H1 (cell line): Measurements from ENCODE around the gene JUN. TPM values are rescaled to one million over a fixed set of nuclear protein-coding genes. Genes with fewer than 3 reads are reported as not detected.

ENCODE experiments used
- CTCF ChIA-PET: fragments of 300-600 bp; sonication (Branson Sonifier 250); formaldehyde crosslinking; loops from one replicate; lab custom pipeline; 2021; ENCODE audit not compliant: partially characterized antibody; lab: Charles Lee
- POLR2A ChIA-PET: fragments of 300-600 bp; sonication (Branson Sonifier 250); formaldehyde crosslinking; loops from one replicate; lab custom pipeline; 2021; ENCODE audit warnings: inconsistent platforms; ENCODE audit not compliant: partially characterized antibody; lab: Charles Lee
- DNase-seq, 2 experiments: peaks; one replicate each; pipeline versions ENCODE4 v3.0.0 to v3.0.0-alpha.2; 2010 to 2022; ENCODE audit warnings: low spot score in 2 of 2, low read depth in 1 of 2, mixed read lengths in 1 of 2
- FAIRE-seq: peaks from 2 replicates; lab custom pipeline; 2011; peaks lifted over from hg19 to GRCh38; lab: Jason Lieb, UNC
- H2AFZ ChIP-seq: 2 replicates; pipeline ENCODE4 v1.8.1; 2012; ENCODE audit warnings: low read length, inconsistent platforms
- H2AK5ac ChIP-seq: 2 replicates; pipeline ENCODE4 v1.6.1; 2013; ENCODE audit warnings: low read depth, low read length
- H2BK120ac ChIP-seq: replicated peaks from 2 replicates; pipeline ENCODE3; 2013; ENCODE audit warnings: low read depth, low read length, inconsistent platforms
- H2BK12ac ChIP-seq: 2 replicates; pipeline ENCODE4 v1.6.1; 2013; ENCODE audit warnings: low read depth, low read length
- H2BK15ac ChIP-seq: 2 replicates; pipeline ENCODE4 v1.6.1; 2013; ENCODE audit warnings: low read length
- H2BK20ac ChIP-seq: 2 replicates; pipeline ENCODE4 v1.6.1; 2013; ENCODE audit warnings: low read length
- H2BK5ac ChIP-seq: 2 replicates; pipeline ENCODE4 v1.6.1; 2013; ENCODE audit warnings: low read depth, low read length
- H3K14ac ChIP-seq: 2 replicates; pipeline ENCODE4 v1.6.1; 2013; ENCODE audit warnings: inconsistent platforms; ENCODE audit not compliant: insufficient read length
- H3K18ac ChIP-seq: 2 replicates; pipeline ENCODE4 v1.6.1; 2013; ENCODE audit warnings: low read length; ENCODE audit errors: extremely low read depth
- H3K23ac ChIP-seq: 2 replicates; pipeline ENCODE4 v1.6.1; 2013; ENCODE audit warnings: inconsistent platforms; ENCODE audit not compliant: insufficient read length
- H3K23me2 ChIP-seq: 2 replicates; pipeline ENCODE4 v1.6.1; 2013; ENCODE audit warnings: low read depth, low read length
- H3K27ac ChIP-seq: 2 replicates; pipeline ENCODE4 v1.6.1; 2011; ENCODE audit warnings: low read depth, low read length, inconsistent platforms
- H3K27me3 ChIP-seq, 4 experiments: replicated peaks in 1 of 4; 1 replicate in 1 of 4; 2 replicates in 3 of 4; pipeline versions ENCODE4 v1.6.1 to v1.8.1; 2011 to 2013; ENCODE audit warnings: low read length in 3 of 4, mild to moderate bottlenecking in 3 of 4, inconsistent platforms in 2 of 4, mixed read lengths in 2 of 4, moderate library complexity in 1 of 4; ENCODE audit not compliant: control insufficient read depth in 3 of 4, insufficient read depth in 3 of 4; ENCODE audit errors: extremely low read depth in 1 of 4
- H3K36me3 ChIP-seq, 4 experiments: 2 replicates each; pipeline versions ENCODE4 v1.6.1 to v1.8.1; 2011 to 2013; ENCODE audit warnings: mild to moderate bottlenecking in 4 of 4, low read length in 3 of 4, moderate library complexity in 2 of 4, control low read depth in 1 of 4, inconsistent platforms in 1 of 4; ENCODE audit not compliant: insufficient read depth in 4 of 4, control insufficient read depth in 2 of 4
- H3K4ac ChIP-seq: replicated peaks from 2 replicates; pipeline ENCODE3; 2013; ENCODE audit warnings: low read length, low read depth, mixed read lengths, inconsistent platforms; ENCODE audit not compliant: insufficient read length
- H3K4me1 ChIP-seq, 4 experiments: replicated peaks in 1 of 4; 1 replicate in 1 of 4; 2 replicates in 3 of 4; pipeline versions ENCODE4 v1.6.1 to v1.8.1; 2011 to 2013; ENCODE audit warnings: low read length in 3 of 4, inconsistent platforms in 2 of 4, mixed read lengths in 1 of 4; ENCODE audit not compliant: insufficient read depth in 4 of 4, control insufficient read depth in 3 of 4
- H3K4me2 ChIP-seq, 2 experiments: 2 replicates each; pipeline versions ENCODE4 v1.6.1 to v1.8.1; 2011 to 2013; ENCODE audit warnings: low read depth in 2 of 2, low read length in 2 of 2, control low read depth in 1 of 2, inconsistent platforms in 1 of 2, mild to moderate bottlenecking in 1 of 2; ENCODE audit not compliant: insufficient read depth in 1 of 2
- H3K4me3 ChIP-seq, 4 experiments: fragments of 200-600, 300-600 bp in 1 of 4; sonication (generic), shearing (Covaris generic), sonication (Bioruptor Twin) in 1 of 4; 2 replicates each; pipeline versions ENCODE4 v1.5.1 to v1.8.1; 2011 to 2016; ENCODE audit warnings: low read length in 4 of 4, low read depth in 3 of 4, control low read depth in 2 of 4, inconsistent platforms in 2 of 4, mild to moderate bottlenecking in 2 of 4, mixed read lengths in 1 of 4, moderate library complexity in 1 of 4; ENCODE audit not compliant: insufficient read depth in 2 of 4; ENCODE audit errors: extremely low read depth in 1 of 4
- H3K56ac ChIP-seq: replicated peaks from 2 replicates; pipeline ENCODE3; 2013; ENCODE audit warnings: low read depth, mild to moderate bottlenecking, mixed read lengths, low read length, inconsistent platforms; ENCODE audit not compliant: insufficient read length
- H3K79me1 ChIP-seq: 2 replicates; pipeline ENCODE4 v1.6.1; 2013; ENCODE audit warnings: low read depth, low read length, control low read depth
- H3K79me2 ChIP-seq, 2 experiments: 2 replicates each; pipeline versions ENCODE4 v1.6.1 to v1.8.1; 2012 to 2013; ENCODE audit warnings: low read length in 2 of 2, mild to moderate bottlenecking in 2 of 2, inconsistent platforms in 1 of 2; ENCODE audit not compliant: insufficient read depth in 2 of 2, control insufficient read depth in 1 of 2
- H3K9ac ChIP-seq, 4 experiments: replicated peaks in 1 of 4; 1 replicate in 1 of 4; 2 replicates in 3 of 4; pipeline versions ENCODE4 v1.6.1 to v1.8.1; 2011 to 2013; ENCODE audit warnings: low read depth in 3 of 4, low read length in 3 of 4, control low read depth in 2 of 4, mild to moderate bottlenecking in 2 of 4, moderate library complexity in 2 of 4, inconsistent platforms in 1 of 4; ENCODE audit errors: extremely low read depth in 1 of 4
- H3K9me3 ChIP-seq, 2 experiments: 2 replicates each; pipeline versions ENCODE4 v1.6.1 to v1.8.1; 2012 to 2013; ENCODE audit warnings: mild to moderate bottlenecking in 2 of 2, moderate library complexity in 2 of 2, control low read depth in 1 of 2, inconsistent platforms in 1 of 2, low read depth in 1 of 2, low read length in 1 of 2, mixed read lengths in 1 of 2; ENCODE audit not compliant: insufficient read depth in 2 of 2
- H4K20me1 ChIP-seq, 2 experiments: replicated peaks in 1 of 2; 2 replicates each; pipeline versions ENCODE3 to v1.8.1; 2011 to 2013; ENCODE audit warnings: inconsistent platforms in 2 of 2, low read length in 2 of 2, mild to moderate bottlenecking in 1 of 2; ENCODE audit not compliant: insufficient read depth in 2 of 2, control insufficient read depth in 1 of 2
- H4K5ac ChIP-seq: 2 replicates; pipeline ENCODE4 v1.6.1; 2013; ENCODE audit warnings: low read length, low read depth, mixed read lengths, inconsistent platforms; ENCODE audit not compliant: insufficient read length
- H4K8ac ChIP-seq: 2 replicates; pipeline ENCODE4 v1.8.0; 2013; ENCODE audit warnings: mild to moderate bottlenecking, moderate library complexity, low read length, inconsistent platforms; ENCODE audit not compliant: insufficient read depth; ENCODE audit errors: extremely low read depth
- H4K91ac ChIP-seq: replicated peaks from 2 replicates; pipeline ENCODE3; 2013; ENCODE audit warnings: low read length, mixed read lengths, inconsistent platforms; ENCODE audit not compliant: insufficient read length
- BACH1 ChIP-seq: IDR thresholded peaks from 2 replicates; pipeline ENCODE4 v1.6.1; 2012; ENCODE audit warnings: low read length, improper control_type of control experiment
- BCL11A ChIP-seq, 2 experiments: IDR thresholded peaks; one replicate each; pipeline ENCODE4 v1.6.1; 2011; ENCODE audit warnings: low read depth in 2 of 2, low read length in 2 of 2, mild to moderate bottlenecking in 2 of 2
- EP300 ChIP-seq, 2 experiments: IDR thresholded peaks; 1 replicate in 1 of 2; 2 replicates in 1 of 2; pipeline ENCODE4 v1.6.1; 2011 to 2012; ENCODE audit warnings: low read depth in 2 of 2, low read length in 2 of 2, mild to moderate bottlenecking in 2 of 2, borderline replicate concordance in 1 of 2, inconsistent platforms in 1 of 2, moderate library complexity in 1 of 2
- GABPA ChIP-seq: IDR thresholded peaks from 2 replicates; pipeline ENCODE4 v1.6.1; 2011; ENCODE audit warnings: mild to moderate bottlenecking, low read length, moderate library complexity, borderline replicate concordance; ENCODE audit not compliant: insufficient read depth
- GTF2F1 ChIP-seq: IDR thresholded peaks from 2 replicates; pipeline ENCODE4 v1.6.1; 2012; ENCODE audit warnings: low read depth, low read length, improper control_type of control experiment, borderline replicate concordance
- HDAC6 ChIP-seq: IDR thresholded peaks from one replicate; pipeline ENCODE4 v1.7.1; 2012; ENCODE audit warnings: low read depth, mild to moderate bottlenecking, inconsistent platforms, low read length, moderate library complexity
- KDM1A ChIP-seq: fragments of 200-600, 300-600 bp; sonication (generic); IDR thresholded peaks from 2 replicates; pipeline ENCODE4 v1.7.1; 2016; ENCODE audit warnings: mild to moderate bottlenecking, low read length, borderline replicate concordance
- POU5F1 ChIP-seq: IDR thresholded peaks from 2 replicates; pipeline ENCODE4 v1.6.1; 2011; ENCODE audit warnings: low read depth, mild to moderate bottlenecking, low read length, moderate library complexity
- RFX5 ChIP-seq: IDR thresholded peaks from 2 replicates; pipeline ENCODE4 v1.6.1; 2011; ENCODE audit warnings: low read depth, low read length, improper control_type of control experiment, borderline replicate concordance
- SAP30 ChIP-seq: fragments of 300-600 bp; sonication (generic); IDR thresholded peaks from 2 replicates; pipeline ENCODE4 v1.7.1; 2012; ENCODE audit warnings: low read length, moderate library complexity, mild to moderate bottlenecking, inconsistent platforms; ENCODE audit not compliant: insufficient read depth, insufficient replicate concordance
- SP4 ChIP-seq: IDR thresholded peaks from 2 replicates; pipeline ENCODE4 v1.6.1; 2012; ENCODE audit warnings: low read length, inconsistent platforms
- TCF12 ChIP-seq: IDR thresholded peaks from 2 replicates; pipeline ENCODE4 v1.6.1; 2011; ENCODE audit warnings: low read depth, mild to moderate bottlenecking, low read length
- YY1 ChIP-seq: IDR thresholded peaks from 2 replicates; pipeline ENCODE4 v1.6.1; 2011; ENCODE audit warnings: low read depth, mild to moderate bottlenecking, low read length
- ZNF274 ChIP-seq: IDR thresholded peaks from 2 replicates; pipeline ENCODE4 v1.7.0; 2012; ENCODE audit warnings: low read length, borderline replicate concordance; ENCODE audit errors: extremely low read depth
- WGBS, 2 experiments: shearing (Covaris generic) in 1 of 2; methylation state at CpG; one replicate each; pipeline versions ENCODE4 v1.1.6 to v1.1.7; 2013 to 2015; ENCODE audit warnings: low lambda C conversion rate in 2 of 2, mixed read lengths in 2 of 2, inconsistent platforms in 1 of 2, low coverage in 1 of 2, missing lambda C conversion rate in 1 of 2; ENCODE audit not compliant: insufficient replicate concordance in 2 of 2, insufficient coverage in 1 of 2, insufficient read length in 1 of 2; ENCODE audit errors: extremely low coverage in 1 of 2, missing lambda C conversion rate in 1 of 2; 5-methylcytosine and 5-hydroxymethylcytosine counted together
- polyA plus RNA-seq, 7 experiments: library from polyadenylated mRNA; depleted of rRNA in 3 of 7; stranded (reverse) in 5 of 7; unstranded in 2 of 7; fragments of >200 nt in 5 of 7; fragments of 200-250 nt in 2 of 7; gene quantifications; 1 replicate in 5 of 7; 2 replicates in 1 of 7; 4 replicates in 1 of 7; pipeline versions ENCODE4 v1.2.1 to v1.2.3, GENCODE V29; 2011 to 2013; ENCODE audit warnings: missing spikeins in 2 of 7, mixed read lengths in 2 of 7
- total RNA-seq: library from RNA; stranded (reverse); fragmentation: NEBNext Ultra II Directional; extraction: Animal tissue kit (Norgen Biotek cat#: 25700); gene quantifications from 2 replicates; pipeline ENCODE4 v1.2.1, GENCODE V29; 2021

Gene JUN
- total and polyA plus RNA-seq, 2 of the 8 experiments (the other 6 are each of a cell fraction or from before 2014, with no cell fraction given) = 4.4 to 10.9 TPM

- Histone ChIP-seq H2BK15ac (peak overlapping the region; percentile 31; the same call in 1 of the 2 replicates), H3K9me3 (no peaks in the 10 kb centered on the region), H2BK12ac (peak overlapping the region; percentile 70; the same call in 1 of the 2 replicates), H3K4me3 (peak overlapping the region; percentile 37 to 70 (median 59)), H3K79me2 (no peaks in the 10 kb centered on the region), H4K20me1 (no peaks in the 10 kb centered on the region), H3K4me1 (peaks cover 6 to 12% (median 6%) of the 10 kb centered on the region in 4 experiments; a peak in 5 of 7 replicates), H4K8ac (no peak overlapping the region), H3K27me3 (peaks cover 0 to 22% (median 14%) of the 10 kb centered on the region in 4 experiments; a peak in 6 of 7 replicates), H2AK5ac (no peak overlapping the region), H3K56ac (no peak overlapping the region), H4K91ac (no peak overlapping the region), H3K36me3 (no peaks in the 10 kb centered on the region), H3K23me2 (peaks cover 12% of the 10 kb centered on the region), H3K4me2 (peak overlapping the region; percentile 82 to 84), H3K23ac (no peak overlapping the region), H4K5ac (no peak overlapping the region), H2BK120ac (no peak overlapping the region), H2BK20ac (no peak overlapping the region), H3K79me1 (no peaks in the 10 kb centered on the region), H2BK5ac (no peak overlapping the region), H3K4ac (no peak overlapping the region), H3K14ac (no peak overlapping the region), H3K9ac (no peak overlapping the region), H3K27ac (no peak overlapping the region), H3K18ac (no peak overlapping the region), H2AFZ (peak overlapping the region; percentile 19; the same call in 1 of the 2 replicates)
- WGBS, 2 experiments = 78% methylated on average over 4 of the region's 4 CpGs; no CpG with 5 or more reads in 1 of the 2 experiments
- POLR2A ChIA-PET = interaction anchor here (1.0 to 1.2 kb wide), 4 partner anchors 9 to 58 kb away, joined by 3 to 5 read pairs (median 4); partner anchors contain the start of gene JUN
- CTCF ChIA-PET = interaction anchor here (1.0 to 1.4 kb wide), 5 partner anchors 9 to 58 kb away, joined by 3 to 5 read pairs (median 3); no protein-coding TSS in a partner anchor
- FAIRE-seq = no peak
- no peak for DNase-seq
- TF ChIP-seq BACH1 = no peak
- no peak for TF ChIP-seq YY1
- TF ChIP-seq POU5F1 = no peak
- no peak for TF ChIP-seq SAP30
- no peak for TF ChIP-seq SP4
- TF ChIP-seq HDAC6 = no peak
- no peak for TF ChIP-seq BCL11A (IDR thresholded peaks at IDR 0.05; ENCODE audit: low read depth in 2 of 2, low read length in 2 of 2)
- TF ChIP-seq RFX5 = no peak
- TF ChIP-seq TCF12 = no peak
- TF ChIP-seq KDM1A = no peak
- TF ChIP-seq GTF2F1 = no peak
- TF ChIP-seq EP300 (IDR thresholded peaks at IDR 0.05; ENCODE audit: borderline replicate concordance in 1 of 2, low read depth in 2 of 2, low read length in 2 of 2) = no peak
- no peak for TF ChIP-seq ZNF274
- no peak for TF ChIP-seq GABPA
Observed at GRCh38 chr1:58816747-58817221, 32.9 kb upstream of the JUN start.
